Neutrophil (primary cell): ENCODE measurements around the gene DMXL2.

Experiments used
- H3K27ac ChIP-seq: fragments of 200-600 bp; sonication (generic); 2 replicates; pipeline ENCODE4 v1.5.1; 2016; ENCODE audit warnings: mild to moderate bottlenecking, moderate library complexity
- H3K27me3 ChIP-seq: fragments of 200-600 bp; sonication (generic); 2 replicates; pipeline ENCODE4 v1.6.0; 2016; ENCODE audit warnings: mild to moderate bottlenecking
- H3K36me3 ChIP-seq: fragments of 200-600 bp; sonication (generic); 2 replicates; pipeline ENCODE4 v1.5.1; 2017
- H3K4me1 ChIP-seq, 2 experiments: fragments of 200-600 bp in 1 of 2; sonication (generic) in 1 of 2; 1 replicate in 1 of 2; 2 replicates in 1 of 2; pipeline versions ENCODE4 v1.5.1 to v1.6.1; 2013 to 2016; ENCODE audit warnings: low read depth in 1 of 2, low read length in 1 of 2, mild to moderate bottlenecking in 1 of 2, moderate library complexity in 1 of 2; ENCODE audit not compliant: control insufficient read depth in 1 of 2, insufficient read depth in 1 of 2
- H3K4me3 ChIP-seq, 2 experiments: fragments of 200-600 bp in 1 of 2; sonication (generic) in 1 of 2; 1 replicate in 1 of 2; 2 replicates in 1 of 2; pipeline ENCODE4 v1.5.1; 2013 to 2016; ENCODE audit warnings: low read depth in 1 of 2, low read length in 1 of 2, mild to moderate bottlenecking in 1 of 2, moderate library complexity in 1 of 2
- H3K9me3 ChIP-seq: fragments of 200-600 bp; sonication (generic); 2 replicates; pipeline ENCODE4 v1.5.1; 2016
- TF ChIP-seq, protein P1 (sequence below): fragments of 200-600 bp; sonication (generic); IDR thresholded peaks from 2 replicates; pipeline ENCODE4 v1.5.1; 2016; ENCODE audit warnings: antibody characterized with exemption

Gene DMXL2

DNA sequence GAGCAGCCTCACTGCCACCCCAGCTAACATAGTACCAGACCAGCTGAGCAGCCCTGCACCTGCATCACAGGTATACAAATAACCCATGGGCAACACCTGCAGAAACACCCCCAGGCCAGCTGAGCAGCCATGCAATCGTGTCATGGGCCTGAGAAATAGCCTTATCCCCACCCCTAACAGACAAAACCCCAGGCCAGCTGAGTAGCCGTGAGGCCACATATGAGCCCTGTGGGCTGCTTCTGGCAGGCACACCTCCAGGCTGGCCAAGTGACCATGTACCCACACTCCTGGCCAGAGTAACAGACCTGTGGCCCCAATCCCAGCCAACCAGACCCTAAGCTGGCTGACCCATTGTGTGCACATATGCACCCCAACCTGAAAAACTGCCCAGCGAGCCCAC is 138.6 kb downstream of the DMXL2 start:
- H3K4me1 ChIP-seq = no peaks in the 10 kb centered on the region
- H3K27ac ChIP-seq = no peak overlapping the region
- H3K36me3 ChIP-seq = peaks cover 61% of the 10 kb centered on the region
- no peaks in the 10 kb centered on the region for H3K27me3 ChIP-seq
- TF ChIP-seq, protein P1, sequence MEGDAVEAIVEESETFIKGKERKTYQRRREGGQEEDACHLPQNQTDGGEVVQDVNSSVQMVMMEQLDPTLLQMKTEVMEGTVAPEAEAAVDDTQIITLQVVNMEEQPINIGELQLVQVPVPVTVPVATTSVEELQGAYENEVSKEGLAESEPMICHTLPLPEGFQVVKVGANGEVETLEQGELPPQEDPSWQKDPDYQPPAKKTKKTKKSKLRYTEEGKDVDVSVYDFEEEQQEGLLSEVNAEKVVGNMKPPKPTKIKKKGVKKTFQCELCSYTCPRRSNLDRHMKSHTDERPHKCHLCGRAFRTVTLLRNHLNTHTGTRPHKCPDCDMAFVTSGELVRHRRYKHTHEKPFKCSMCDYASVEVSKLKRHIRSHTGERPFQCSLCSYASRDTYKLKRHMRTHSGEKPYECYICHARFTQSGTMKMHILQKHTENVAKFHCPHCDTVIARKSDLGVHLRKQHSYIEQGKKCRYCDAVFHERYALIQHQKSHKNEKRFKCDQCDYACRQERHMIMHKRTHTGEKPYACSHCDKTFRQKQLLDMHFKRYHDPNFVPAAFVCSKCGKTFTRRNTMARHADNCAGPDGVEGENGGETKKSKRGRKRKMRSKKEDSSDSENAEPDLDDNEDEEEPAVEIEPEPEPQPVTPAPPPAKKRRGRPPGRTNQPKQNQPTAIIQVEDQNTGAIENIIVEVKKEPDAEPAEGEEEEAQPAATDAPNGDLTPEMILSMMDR = no peak
- H3K4me3 ChIP-seq = no peak overlapping the region
- peaks cover 3% of the 10 kb centered on the region for H3K9me3 ChIP-seq

GRCh38 chr15:51483520-51483919 is 139.1 kb downstream of the DMXL2 start:
- Histone ChIP-seq H3K27ac (no peak overlapping the region), H3K9me3 (peaks cover 3% of the 10 kb centered on the region), H3K4me1 (no peaks in the 10 kb centered on the region), H3K4me3 (no peak overlapping the region), H3K36me3 (peaks cover 57% of the 10 kb centered on the region), H3K27me3 (no peaks in the 10 kb centered on the region)
- TF ChIP-seq, protein P1 = no peak

DNA sequence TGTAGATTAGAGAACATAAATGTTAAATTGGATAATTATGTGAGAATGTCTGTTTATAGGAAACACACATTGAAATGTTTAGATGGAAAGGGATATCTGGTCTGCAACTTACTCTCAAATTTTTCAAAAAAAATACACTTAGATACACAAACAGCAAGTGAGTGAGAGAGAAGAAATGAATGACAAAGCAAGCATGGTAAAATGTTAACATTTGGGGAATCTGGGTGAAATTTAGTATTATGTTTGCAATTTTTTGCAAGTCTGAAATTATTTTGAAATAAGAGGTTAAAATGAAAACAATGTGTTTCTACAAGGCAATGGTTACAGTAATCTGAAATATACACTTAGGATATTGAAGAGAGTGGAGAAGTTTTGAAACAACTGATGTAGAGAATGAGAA is 146.8 kb downstream of the DMXL2 start:
- TF ChIP-seq, protein P1 = no peak
- peaks cover 72% of the 10 kb centered on the region for H3K36me3 ChIP-seq

GRCh38 chr15:51470512-51470911 is 152.1 kb downstream of the DMXL2 start:
- no peaks in the 10 kb centered on the region for H3K4me1 ChIP-seq
- H3K9me3 ChIP-seq = no peaks in the 10 kb centered on the region
- H3K27me3 ChIP-seq = no peaks in the 10 kb centered on the region
- no peak overlapping the region for H3K4me3 ChIP-seq
- TF ChIP-seq, protein P1 = no peak
- H3K36me3 ChIP-seq = peaks cover 75% of the 10 kb centered on the region
- H3K27ac ChIP-seq = no peak overlapping the region

More for the DNA sequence above, 146.8 kb downstream of the DMXL2 start:
- Histone ChIP-seq H3K4me3 (no peak overlapping the region), H3K4me1 (no peaks in the 10 kb centered on the region), H3K27me3 (no peaks in the 10 kb centered on the region), H3K27ac (no peak overlapping the region), H3K9me3 (no peaks in the 10 kb centered on the region)

DNA sequence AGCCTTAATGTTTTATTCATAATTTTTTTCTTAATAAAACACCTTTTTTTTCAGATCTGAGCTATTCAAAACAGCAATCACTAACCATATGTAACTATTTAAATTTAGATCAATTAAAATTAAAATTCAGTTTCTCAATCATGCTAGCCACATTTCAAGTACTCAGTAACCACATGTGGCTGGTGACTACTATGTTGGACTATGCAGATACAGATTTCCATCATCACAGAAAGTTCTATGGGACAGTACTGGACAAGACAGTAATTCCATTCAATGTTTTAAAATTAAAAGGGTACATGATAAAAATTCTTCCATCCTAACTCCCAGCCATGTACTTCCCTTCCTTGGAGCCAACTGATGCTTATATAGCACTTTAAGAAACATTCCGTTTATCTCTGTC is 161.8 kb downstream of the DMXL2 start:
- no peaks in the 10 kb centered on the region for H3K4me1 ChIP-seq
- H3K9me3 ChIP-seq = no peaks in the 10 kb centered on the region
- peaks cover 93% of the 10 kb centered on the region for H3K36me3 ChIP-seq
- H3K4me3 ChIP-seq = no peak overlapping the region
- no peaks in the 10 kb centered on the region for H3K27me3 ChIP-seq
- TF ChIP-seq, protein P1 = no peak
- H3K27ac ChIP-seq = no peak overlapping the region

GRCh38 chr15:51450001-51450400 is 172.6 kb downstream of the DMXL2 start:
- Histone ChIP-seq H3K27ac (no peak overlapping the region), H3K27me3 (no peaks in the 10 kb centered on the region), H3K4me1 (no peaks in the 10 kb centered on the region), H3K9me3 (no peaks in the 10 kb centered on the region), H3K36me3 (peaks cover 92% of the 10 kb centered on the region), H3K4me3 (no peak overlapping the region)
- TF ChIP-seq, protein P1 = no peak
